Loucy (cell line): Measurements from ENCODE around the gene PHACTR1.

Experiments
- H2AFZ ChIP-seq: fragments of 200-600 bp; sonication (generic); 2 replicates; pipeline ENCODE4 v1.6.0; 2016; ENCODE audit warnings: antibody characterized with exemption, mild to moderate bottlenecking, low read length, moderate library complexity
- H3F3A ChIP-seq: fragments of 200-600 bp; 2 replicates; pipeline ENCODE4 v1.6.0; 2016; ENCODE audit warnings: antibody characterized with exemption, low read depth, mild to moderate bottlenecking
- H3K27me3 ChIP-seq: fragments of 200-600 bp; sonication (generic); 2 replicates; pipeline ENCODE4 v1.6.1; 2014; ENCODE audit warnings: low read length, mild to moderate bottlenecking; ENCODE audit not compliant: insufficient read depth, poor library complexity, severe bottlenecking
- H3K36me3 ChIP-seq: fragments of 200-600 bp; sonication (generic); 2 replicates; pipeline ENCODE4 v1.6.1; 2016; ENCODE audit warnings: low read length; ENCODE audit not compliant: insufficient read depth
- H3K4me1 ChIP-seq: fragments of 200-600 bp; sonication (generic); 2 replicates; pipeline ENCODE4 v1.5.1; 2014; ENCODE audit warnings: low read length, mild to moderate bottlenecking; ENCODE audit not compliant: insufficient read depth, poor library complexity, severe bottlenecking
- H3K4me2 ChIP-seq: fragments of 200-600 bp; sonication (generic); 2 replicates; pipeline ENCODE4 v1.6.0; 2014; ENCODE audit warnings: antibody characterized with exemption, low read length, low read depth, mild to moderate bottlenecking; ENCODE audit not compliant: poor library complexity, severe bottlenecking
- H3K4me3 ChIP-seq: fragments of 200-600 bp; sonication (generic); 2 replicates; pipeline ENCODE4 v1.5.1; 2014; ENCODE audit warnings: low read length, mild to moderate bottlenecking, mixed read lengths; ENCODE audit not compliant: poor library complexity, severe bottlenecking
- H3K79me2 ChIP-seq: fragments of 200-600 bp; sonication (generic); 2 replicates; pipeline ENCODE4 v1.6.1; 2014; ENCODE audit warnings: low read length; ENCODE audit not compliant: insufficient read depth
- H3K9ac ChIP-seq: fragments of 200-600 bp; sonication (generic); 2 replicates; pipeline ENCODE4 v1.6.0; 2014; ENCODE audit warnings: mild to moderate bottlenecking, low read depth, low read length, moderate library complexity; ENCODE audit not compliant: poor library complexity, severe bottlenecking
- H3K9me2 ChIP-seq: fragments of 200-600 bp; sonication (generic); replicated peaks from 2 replicates; pipeline ENCODE4 v1.6.1; 2016; ENCODE audit warnings: low read depth, low read length, mixed read lengths
- H3K9me3 ChIP-seq: fragments of 200-600 bp; sonication (generic); 2 replicates; pipeline ENCODE4 v1.6.1; 2014; ENCODE audit warnings: mild to moderate bottlenecking, antibody characterized with exemption, low read length, low read depth; ENCODE audit not compliant: insufficient read depth
- H4K20me1 ChIP-seq: fragments of 200-600 bp; sonication (generic); 2 replicates; pipeline ENCODE4 v1.6.0; 2014; ENCODE audit warnings: antibody characterized with exemption, low read length, mild to moderate bottlenecking; ENCODE audit not compliant: insufficient read depth, poor library complexity, severe bottlenecking
- CTCF ChIP-seq: fragments of 200-600 bp; sonication (generic); conservative IDR thresholded peaks from 2 replicates; pipeline ENCODE4 v1.5.1; 2014; ENCODE audit warnings: mild to moderate bottlenecking, antibody characterized with exemption, low read length
- EZH2phosphoT487 ChIP-seq: fragments of 200-600 bp; IDR thresholded peaks from 2 replicates; pipeline ENCODE4 v1.6.1; 2018; ENCODE audit warnings: antibody characterized with exemption, mild to moderate bottlenecking, moderate library complexity, borderline replicate concordance

The PHACTR1 gene

GRCh38 chr6:13000537-13000936, 284.0 kb downstream of the PHACTR1 start:
- no peaks in the 10 kb centered on the region for H4K20me1 ChIP-seq
- no peaks in the 10 kb centered on the region for H3K79me2 ChIP-seq
- no peaks in the 10 kb centered on the region for H3K27me3 ChIP-seq
- TF ChIP-seq EZH2phosphoT487 (no peak), CTCF (no peak)
- H3K36me3 ChIP-seq: no peaks in the 10 kb centered on the region
- H3K4me3 ChIP-seq: no peak overlapping the region
- no peaks in the 10 kb centered on the region for H3K9me2 ChIP-seq
- H2AFZ ChIP-seq: no peak overlapping the region
- H3K4me1 ChIP-seq: peaks cover 9% of the 10 kb centered on the region
- H3K4me2 ChIP-seq: no peak overlapping the region
- H3K9me3 ChIP-seq: no peaks in the 10 kb centered on the region
- no peak overlapping the region for H3K9ac ChIP-seq
- no peaks in the 10 kb centered on the region for H3F3A ChIP-seq

GRCh38 chr6:13001927-13002326, 285.4 kb downstream of the PHACTR1 start:
- H3K4me1 ChIP-seq: peaks cover 14% of the 10 kb centered on the region
- H4K20me1 ChIP-seq: no peaks in the 10 kb centered on the region
- H3F3A ChIP-seq: no peaks in the 10 kb centered on the region
- no peaks in the 10 kb centered on the region for H3K9me2 ChIP-seq
- no peak overlapping the region for H3K4me3 ChIP-seq
- no peaks in the 10 kb centered on the region for H3K9me3 ChIP-seq
- no peaks in the 10 kb centered on the region for H3K27me3 ChIP-seq
- TF ChIP-seq EZH2phosphoT487 (no peak), CTCF (no peak)
- no peak overlapping the region for H2AFZ ChIP-seq
- no peak overlapping the region for H3K4me2 ChIP-seq
- no peaks in the 10 kb centered on the region for H3K36me3 ChIP-seq
- H3K79me2 ChIP-seq: no peaks in the 10 kb centered on the region
- H3K9ac ChIP-seq: no peak overlapping the region

GRCh38 chr6:13004601-13005000, 288.0 kb downstream of the PHACTR1 start:
- H3K9me2 ChIP-seq: no peaks in the 10 kb centered on the region
- no peak overlapping the region for H2AFZ ChIP-seq
- no peaks in the 10 kb centered on the region for H3F3A ChIP-seq
- TF ChIP-seq EZH2phosphoT487: no peak
- no peak for TF ChIP-seq CTCF
- no peak overlapping the region for H3K9ac ChIP-seq
- H4K20me1 ChIP-seq: no peaks in the 10 kb centered on the region
- no peaks in the 10 kb centered on the region for H3K27me3 ChIP-seq
- peaks cover 18% of the 10 kb centered on the region for H3K4me1 ChIP-seq
- H3K4me3 ChIP-seq: no peak overlapping the region
- H3K9me3 ChIP-seq: no peaks in the 10 kb centered on the region
- H3K79me2 ChIP-seq: no peaks in the 10 kb centered on the region
- peak overlapping the region; percentile 19 for H3K4me2 ChIP-seq
- no peaks in the 10 kb centered on the region for H3K36me3 ChIP-seq
